ENCODE results near the gene MTRF1L.

Gene MTRF1L

GRCh38 chr6:153002613-153003365 is at the start of gene MTRF1L:
Gene MTRF1L (minus strand): TSS chr6:153002709. CDS start chr6:153002685, 24 bp downstream.
- peak; percentile 87 to 88 for DNase-seq

GRCh38 chr6:153051801-153052200 is 49.3 kb upstream of the MTRF1L start:
- no peak for DNase-seq

GRCh38 chr6:153048631-153049030 is 46.1 kb upstream of the MTRF1L start:
- DNase-seq: no peak

- no peak for DNase-seq
These were observed 44.9 kb upstream of the MTRF1L start for GRCh38 chr6:153047386-153047785.

GRCh38 chr6:153045271-153045670 is 42.8 kb upstream of the MTRF1L start:
- no peak for DNase-seq

GRCh38 chr6:153044295-153044694 is 41.8 kb upstream of the MTRF1L start:
- DNase-seq: no peak

GRCh38 chr6:153043719-153044118 is 41.2 kb upstream of the MTRF1L start:
- no peak for DNase-seq

- DNase-seq: no peak
These were observed 36.0 kb upstream of the MTRF1L start for GRCh38 chr6:153038378-153039057.

- DNase-seq: no peak
These were observed 31.6 kb upstream of the MTRF1L start for GRCh38 chr6:153034139-153034538.

- no peak for DNase-seq
These were observed 29.9 kb upstream of the MTRF1L start for GRCh38 chr6:153032255-153032882.

GRCh38 chr6:153031335-153031955 is 28.9 kb upstream of the MTRF1L start:
- no peak for DNase-seq

GRCh38 chr6:153028963-153029362 is 26.5 kb upstream of the MTRF1L start:
- no peak for DNase-seq

GRCh38 chr6:153028286-153028685 is 25.8 kb upstream of the MTRF1L start:
- DNase-seq: no peak

- DNase-seq: no peak
These were observed 25.0 kb upstream of the MTRF1L start for GRCh38 chr6:153027480-153027879.

- no peak for DNase-seq
These were observed 22.2 kb upstream of the MTRF1L start for GRCh38 chr6:153024709-153025017.

- DNase-seq: peak; percentile 34 to 68
These were observed 21.6 kb upstream of the MTRF1L start for GRCh38 chr6:153023977-153024708.

- DNase-seq: no peak
These were observed 15.8 kb upstream of the MTRF1L start for GRCh38 chr6:153018355-153018754.

- DNase-seq: no peak
These were observed 14.3 kb upstream of the MTRF1L start for GRCh38 chr6:153016846-153017245.

GRCh38 chr6:153015094-153015640 is 12.7 kb upstream of the MTRF1L start:
- no peak for DNase-seq

GRCh38 chr6:153013438-153013837 is 10.9 kb upstream of the MTRF1L start:
- DNase-seq: no peak

GRCh38 chr6:153012856-153013255 is 10.3 kb upstream of the MTRF1L start:
- DNase-seq: no peak

GRCh38 chr6:153003366-153003690 is 819 bp upstream of the MTRF1L start:
- no peak for DNase-seq

All from CD4-positive, alpha-beta T cell treated with Interleukin-1 beta for 1 hour (primary cell).